ENCODE data around the gene ATRNL1. TPM values are rescaled to one million over a fixed set of nuclear protein-coding genes. Genes with fewer than 3 reads are reported as not detected.
"Not testable (repeated sequence)": the region's sequence is repeated elsewhere in the genome, so short reads cannot be mapped to it uniquely, and the experiment has no call there.

Gene ATRNL1
- total RNA-seq, 4 donors from 2014 or later, result 4.4 to 18.4 (median 14.4) TPM

- 42 to 44% methylated on average over 2 of the region's 2 CpGs for WGBS, 2 donors (ENCODE audit: low coverage in 1 of 2)
- Histone ChIP-seq H3K36me3 (no peaks in the 10 kb centered on the region), H3K4me1 (no peaks in the 10 kb centered on the region), H3K27ac (no peak overlapping the region), H3K27me3 (no peaks in the 10 kb centered on the region), H3K4me3 (no peak overlapping the region), H3K9me3 (no peaks in the 10 kb centered on the region)
- intact Hi-C loops (cut with DNase I; ENCODE audit: low total_unique reads) (no loop called here), in situ Hi-C loops (cut with MboI; ENCODE audit: low pct_ligation_motif_present in 1 of 4, low pct_unique_long_range_greater_than_20kb in 1 of 4, low sequenced_read_pairs in 3 of 4) (no loop called here)
- no peak for TF ChIP-seq CTCF (IDR thresholded peaks at IDR 0.05)
- no peak for TF ChIP-seq EP300 (IDR thresholded peaks at IDR 0.05; ENCODE audit: low read depth)
- no peak for TF ChIP-seq POLR2A (IDR thresholded peaks at IDR 0.05)
- no peak for TF ChIP-seq POLR2AphosphoS5 (IDR thresholded peaks at IDR 0.05)
- DNase-seq, result no peak
Measured at GRCh38 chr10:115745943-115746342, 652.8 kb downstream of the ATRNL1 start.

DNA sequence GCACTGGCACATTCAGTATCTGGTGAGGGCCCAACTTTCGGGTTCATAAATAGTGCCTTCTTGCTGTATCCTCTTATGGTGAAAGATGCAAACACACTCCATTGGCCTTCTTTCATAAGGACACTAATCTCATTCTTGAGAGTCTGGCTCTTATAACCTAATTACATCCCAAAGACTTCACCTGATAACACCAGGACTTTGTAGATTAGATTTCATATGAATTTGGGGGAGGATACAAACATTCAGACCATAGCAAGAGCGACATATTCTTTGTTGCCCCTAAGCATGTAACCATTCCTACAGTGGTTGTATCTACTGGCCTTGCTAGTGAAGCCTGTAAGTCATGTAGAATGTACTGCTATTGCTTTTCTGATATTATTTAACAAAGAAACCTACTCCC, 654.6 kb downstream of the ATRNL1 start:
- WGBS, 2 donors (ENCODE audit: low coverage in 1 of 2), result 67 to 82% methylated on average over 1 to 2 of the region's 2 CpGs
- intact Hi-C loops (cut with DNase I; ENCODE audit: low total_unique reads), result no loop called here
- no peak for DNase-seq

DNA sequence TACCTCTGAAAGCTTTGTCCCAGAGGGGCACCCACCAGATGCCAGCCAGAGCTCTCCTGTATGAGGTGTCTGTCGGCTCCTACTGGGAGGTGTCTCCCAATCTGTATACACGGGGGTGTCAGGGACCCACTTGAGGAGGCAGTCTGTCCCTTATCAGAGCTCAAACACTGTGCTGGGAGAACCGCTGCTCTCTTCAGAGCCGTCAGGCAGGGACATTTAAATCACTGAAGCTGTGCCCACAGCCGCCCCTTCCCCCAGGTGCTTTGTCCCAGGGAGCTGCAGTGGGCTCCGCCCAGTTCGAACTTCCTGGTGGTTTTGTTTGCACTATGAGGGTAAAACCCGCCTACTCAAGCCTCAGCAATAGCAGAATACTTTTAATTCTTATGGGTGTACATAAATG, 665.3 kb downstream of the ATRNL1 start:
- DNase-seq; H3K27ac ChIP-seq; in situ Hi-C loops (cut with MboI; ENCODE audit: low pct_ligation_motif_present in 1 of 4, low pct_unique_long_range_greater_than_20kb in 1 of 4, low sequenced_read_pairs in 3 of 4); H3K36me3 ChIP-seq; intact Hi-C loops (cut with DNase I; ENCODE audit: low total_unique reads); H3K4me3 ChIP-seq; H3K27me3 ChIP-seq; H3K4me1 ChIP-seq; H3K9me3 ChIP-seq: not testable (repeated sequence)
- WGBS, 2 donors (ENCODE audit: low coverage in 1 of 2), result 59% methylated on average over 8 of the region's 8 CpGs; no CpG with 5 or more reads in 1 of the 2 donors

More for the DNA sequence above, 654.6 kb downstream of the ATRNL1 start:
- in situ Hi-C loops (cut with MboI; ENCODE audit: low pct_ligation_motif_present in 1 of 4, low pct_unique_long_range_greater_than_20kb in 1 of 4, low sequenced_read_pairs in 3 of 4), result no loop called here
- TF ChIP-seq POLR2A (IDR thresholded peaks at IDR 0.05), result no peak
- TF ChIP-seq CTCF (IDR thresholded peaks at IDR 0.05), result no peak
- TF ChIP-seq POLR2AphosphoS5 (IDR thresholded peaks at IDR 0.05), result no peak
- no peak for TF ChIP-seq EP300 (IDR thresholded peaks at IDR 0.05; ENCODE audit: low read depth)
- H3K4me3 ChIP-seq, result no peak overlapping the region
- H3K27me3 ChIP-seq, result no peaks in the 10 kb centered on the region
- no peak overlapping the region for H3K27ac ChIP-seq
- no peaks in the 10 kb centered on the region for H3K36me3 ChIP-seq
- no peaks in the 10 kb centered on the region for H3K9me3 ChIP-seq
- H3K4me1 ChIP-seq, result no peaks in the 10 kb centered on the region

DNA sequence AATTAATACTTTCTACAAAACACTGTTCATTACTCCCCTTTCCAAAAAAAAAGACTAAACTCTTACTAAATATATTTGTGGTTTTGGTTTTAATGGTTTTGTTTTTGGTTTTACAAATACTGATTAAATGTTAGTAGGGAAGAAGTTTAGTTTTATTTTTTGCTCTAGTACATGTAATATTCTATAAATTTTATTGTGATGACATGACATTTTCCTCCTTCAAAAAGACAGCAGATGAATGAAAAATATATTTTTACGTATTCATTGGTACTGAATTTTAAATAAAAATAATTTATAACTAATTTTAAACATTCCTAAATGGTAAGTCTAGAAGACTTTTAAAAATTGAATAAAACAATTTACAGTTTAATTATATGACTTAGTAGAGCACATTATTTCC, 667.0 kb downstream of the ATRNL1 start:
- in situ Hi-C loops (cut with MboI; ENCODE audit: low pct_ligation_motif_present in 1 of 4, low pct_unique_long_range_greater_than_20kb in 1 of 4, low sequenced_read_pairs in 3 of 4) (no loop called here), intact Hi-C loops (cut with DNase I; ENCODE audit: low total_unique reads) (no loop called here)
- H3K36me3 ChIP-seq, result no peaks in the 10 kb centered on the region
- H3K4me1 ChIP-seq, result no peaks in the 10 kb centered on the region
- no peak for DNase-seq
- no peaks in the 10 kb centered on the region for H3K9me3 ChIP-seq
- H3K27ac ChIP-seq, result no peak overlapping the region
- no peak overlapping the region for H3K4me3 ChIP-seq
- no peak for TF ChIP-seq EP300 (IDR thresholded peaks at IDR 0.05; ENCODE audit: low read depth)
- TF ChIP-seq CTCF (IDR thresholded peaks at IDR 0.05), result no peak
- TF ChIP-seq POLR2A (IDR thresholded peaks at IDR 0.05), result no peak
- no peak for TF ChIP-seq POLR2AphosphoS5 (IDR thresholded peaks at IDR 0.05)
- WGBS, 2 donors (ENCODE audit: low coverage in 1 of 2), result 79 to 89% methylated on average over 1 of the region's 1 CpG
- H3K27me3 ChIP-seq, result no peaks in the 10 kb centered on the region

DNA sequence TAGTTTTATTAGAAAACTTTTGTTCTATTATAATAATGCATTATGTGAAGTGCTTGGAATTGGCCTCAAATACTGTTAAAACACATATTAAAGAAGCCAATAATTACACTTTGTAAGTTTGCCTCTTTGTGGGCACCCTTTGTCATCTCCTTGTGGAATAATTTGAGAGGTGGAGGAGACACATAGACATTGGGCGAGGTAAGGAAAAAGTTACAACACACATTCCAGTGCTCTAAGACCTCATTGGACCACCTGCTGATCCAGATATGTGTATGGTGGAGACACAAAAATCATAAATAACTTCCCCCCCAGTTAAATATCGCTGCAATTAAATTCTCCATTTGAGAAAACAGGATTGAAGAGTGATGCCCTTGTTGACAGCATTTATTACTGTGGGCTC, 668.0 kb downstream of the ATRNL1 start:
- no peaks in the 10 kb centered on the region for H3K9me3 ChIP-seq
- intact Hi-C loops (cut with DNase I; ENCODE audit: low total_unique reads) (no loop called here), in situ Hi-C loops (cut with MboI; ENCODE audit: low pct_ligation_motif_present in 1 of 4, low pct_unique_long_range_greater_than_20kb in 1 of 4, low sequenced_read_pairs in 3 of 4) (no loop called here)
- no peaks in the 10 kb centered on the region for H3K27me3 ChIP-seq
- H3K36me3 ChIP-seq, result no peaks in the 10 kb centered on the region
- no peak overlapping the region for H3K27ac ChIP-seq
- H3K4me3 ChIP-seq, result no peak overlapping the region
- DNase-seq, result no peak
- 65 to 75% methylated on average over 2 of the region's 2 CpGs for WGBS, 2 donors (ENCODE audit: low coverage in 1 of 2)
- H3K4me1 ChIP-seq, result no peaks in the 10 kb centered on the region
- TF ChIP-seq EP300 (IDR thresholded peaks at IDR 0.05; ENCODE audit: low read depth) (no peak), CTCF (IDR thresholded peaks at IDR 0.05) (no peak), POLR2A (IDR thresholded peaks at IDR 0.05) (no peak), POLR2AphosphoS5 (IDR thresholded peaks at IDR 0.05) (no peak)
